HepG2 (cell line): ENCODE results near the gene HERC4. TPM values are rescaled to one million over a fixed set of nuclear protein-coding genes. Genes with fewer than 3 reads are reported as not detected.

Experiments
- ATAC-seq: fragments of 200-7000 bp; cut with Tn5 transposase; 3 replicates; pipeline ENCODE4 v1.9.1; 2020; ENCODE audit warnings: mild to moderate bottlenecking, moderate library complexity
- BruUV-seq: library from RNA; stranded (reverse); fragments of 400-500 nt; replicated peaks from 2 replicates; lab custom pipeline; 2021; lab: Mats Ljungman, UMichigan
- CTCF ChIA-PET: fragments of 300-600 bp; formaldehyde crosslinking; extraction: SDS; loops from one replicate; lab custom pipeline; 2021; ENCODE audit warnings: low total read pairs, inconsistent platforms, low intra/inter-chr PET ratio; lab: Yijun Ruan, JAX
- POLR2A ChIA-PET: fragments of 350-600 bp; sonication (Branson Sonifier 250); formaldehyde crosslinking; loops from one replicate; lab custom pipeline; 2020; ENCODE audit warnings: antibody characterized with exemption, inconsistent platforms; lab: Yijun Ruan, JAX
- DNase-seq: peaks from one replicate; pipeline ENCODE4 v3.0.0-alpha.2; 2015; ENCODE audit warnings: low spot score
- FAIRE-seq: peaks from 3 replicates; lab custom pipeline; 2011; peaks lifted over from hg19 to GRCh38; lab: Jason Lieb, UNC
- H2AFZ ChIP-seq: one replicate; pipeline ENCODE4 v1.6.1; 2011; ENCODE audit warnings: low read length, inconsistent platforms
- H3K27ac ChIP-seq: fragments of 300-600 bp; 3 replicates; pipeline ENCODE4 v1.8.0; 2011; ENCODE audit warnings: mixed run types, mild to moderate bottlenecking, mixed read lengths, low read length, inconsistent platforms; ENCODE audit not compliant: insufficient read depth; ENCODE audit errors: extremely low read length
- H3K27me3 ChIP-seq, 2 experiments: fragments of 200-600 bp in 1 of 2; 2 replicates in 1 of 2; 3 replicates in 1 of 2; pipeline versions ENCODE4 v1.6.0 to v1.8.0; 2011; ENCODE audit warnings: low read length in 2 of 2, mild to moderate bottlenecking in 2 of 2, moderate library complexity in 2 of 2, inconsistent platforms in 1 of 2; ENCODE audit not compliant: insufficient read depth in 2 of 2, control insufficient read depth in 1 of 2
- H3K36me3 ChIP-seq, 2 experiments: fragments of 200-600 bp in 1 of 2; replicated peaks in 1 of 2; 2 replicates in 1 of 2; 3 replicates in 1 of 2; pipeline versions ENCODE4 v1.5.1 to v1.8.0; 2011; ENCODE audit warnings: low read length in 2 of 2, inconsistent platforms in 1 of 2; ENCODE audit not compliant: insufficient read depth in 2 of 2, control insufficient read depth in 1 of 2
- H3K4me1 ChIP-seq: 2 replicates; pipeline ENCODE4 v1.5.1; 2012; ENCODE audit warnings: low read length, inconsistent platforms; ENCODE audit not compliant: insufficient read depth
- H3K4me2 ChIP-seq: 2 replicates; pipeline ENCODE4 v1.6.0; 2011; ENCODE audit warnings: low read depth, low read length, inconsistent platforms
- H3K4me3 ChIP-seq, 3 experiments: fragments of 200-600 bp in 1 of 3; sonication (generic), shearing (Covaris generic) in 1 of 3; replicated peaks in 1 of 3; 2 replicates each; pipeline ENCODE4 v1.5.1; 2011 to 2016; ENCODE audit warnings: low read length in 3 of 3, inconsistent platforms in 2 of 3, low read depth in 2 of 3, mild to moderate bottlenecking in 2 of 3, control low read depth in 1 of 3, mixed read lengths in 1 of 3; ENCODE audit not compliant: insufficient read depth in 1 of 3
- H3K79me2 ChIP-seq: one replicate; pipeline ENCODE4 v1.6.1; 2011; ENCODE audit warnings: low read length, inconsistent platforms; ENCODE audit not compliant: insufficient read depth
- H3K9ac ChIP-seq: 2 replicates; pipeline ENCODE4 v1.6.0; 2011; ENCODE audit warnings: mild to moderate bottlenecking, low read depth, low read length, inconsistent platforms; ENCODE audit not compliant: insufficient read depth
- H3K9me3 ChIP-seq: 2 replicates; pipeline ENCODE4 v1.5.1; 2012; ENCODE audit warnings: mild to moderate bottlenecking, low read length
- H4K20me1 ChIP-seq: 2 replicates; pipeline ENCODE4 v1.6.0; 2011; ENCODE audit warnings: inconsistent platforms, mild to moderate bottlenecking, low read length, moderate library complexity; ENCODE audit not compliant: insufficient read depth
- FIP1L1 ChIP-seq: fragments of 200-400 bp; formaldehyde crosslinking; IDR thresholded peaks from 2 replicates; pipeline ENCODE4 v1.6.1; 2018; ENCODE audit warnings: low read depth, mild to moderate bottlenecking, low read length, moderate library complexity, borderline replicate concordance; ENCODE audit not compliant: insufficient read depth
- RFX1 ChIP-seq: fragments of 450-650 bp; IDR thresholded peaks from 2 replicates; pipeline ENCODE4 v1.6.1; 2017
- ZNF121 ChIP-seq: sonication (generic); formaldehyde crosslinking; IDR thresholded peaks from 2 replicates; pipeline ENCODE4 v1.5.0; 2020; ENCODE audit warnings: mild to moderate bottlenecking, missing genetic modification reagents
- ZNF770 ChIP-seq: sonication (generic); formaldehyde crosslinking; IDR thresholded peaks from 2 replicates; pipeline ENCODE4 v1.5.0; 2020; ENCODE audit warnings: mild to moderate bottlenecking, missing genetic modification reagents
- WGBS: methylation state at CpG from one replicate; pipeline ENCODE4 v1.1.6; 2017; ENCODE audit warnings: low lambda C conversion rate; 5-methylcytosine and 5-hydroxymethylcytosine counted together
- in situ Hi-C: cut with HindIII; loops from 2 replicates; pipeline ENCODE4 v1.10.0; 2017; ENCODE audit warnings: low pct_unique_long_range_greater_than_20kb; ENCODE audit not compliant: extremely low pct_ligation_motif_present
- intact Hi-C: fragments of 100-400 bp; cut with micrococcal nuclease; formaldehyde crosslinking; loops from one replicate; pipeline ENCODE4 v1.10.0; 2022; ENCODE audit not compliant: unreplicated experiment
- polyA plus RNA-seq, 8 experiments: library from polyadenylated mRNA; depleted of rRNA in 3 of 8; stranded (reverse) in 7 of 8; unstranded in 1 of 8; fragments of >200 nt; fragmentation: Illumina TruSeq in 4 of 8; extraction: Trizol in 4 of 8; gene quantifications; 2 replicates each; pipeline versions ENCODE4 v1.2.1 to v1.2.3, GENCODE V29; 2011 to 2016; ENCODE audit warnings: low read depth in 4 of 8, missing spikeins in 1 of 8, mixed read lengths in 1 of 8; ENCODE audit not compliant: insufficient read depth in 1 of 8
- total RNA-seq, 5 experiments: library from RNA; depleted of rRNA; stranded (reverse); fragments of >200 nt; fragmentation: Illumina TruSeq; extraction: Trizol; gene quantifications; 2 replicates each; pipeline ENCODE4 v1.2.3, GENCODE V29; 2016; ENCODE audit warnings: low read depth in 1 of 5

The HERC4 gene
- total and polyA plus RNA-seq, 2 of the 13 experiments (the other 11 are each of a cell fraction or from before 2014, with no cell fraction given) = 9.8 to 20.2 TPM

DNA sequence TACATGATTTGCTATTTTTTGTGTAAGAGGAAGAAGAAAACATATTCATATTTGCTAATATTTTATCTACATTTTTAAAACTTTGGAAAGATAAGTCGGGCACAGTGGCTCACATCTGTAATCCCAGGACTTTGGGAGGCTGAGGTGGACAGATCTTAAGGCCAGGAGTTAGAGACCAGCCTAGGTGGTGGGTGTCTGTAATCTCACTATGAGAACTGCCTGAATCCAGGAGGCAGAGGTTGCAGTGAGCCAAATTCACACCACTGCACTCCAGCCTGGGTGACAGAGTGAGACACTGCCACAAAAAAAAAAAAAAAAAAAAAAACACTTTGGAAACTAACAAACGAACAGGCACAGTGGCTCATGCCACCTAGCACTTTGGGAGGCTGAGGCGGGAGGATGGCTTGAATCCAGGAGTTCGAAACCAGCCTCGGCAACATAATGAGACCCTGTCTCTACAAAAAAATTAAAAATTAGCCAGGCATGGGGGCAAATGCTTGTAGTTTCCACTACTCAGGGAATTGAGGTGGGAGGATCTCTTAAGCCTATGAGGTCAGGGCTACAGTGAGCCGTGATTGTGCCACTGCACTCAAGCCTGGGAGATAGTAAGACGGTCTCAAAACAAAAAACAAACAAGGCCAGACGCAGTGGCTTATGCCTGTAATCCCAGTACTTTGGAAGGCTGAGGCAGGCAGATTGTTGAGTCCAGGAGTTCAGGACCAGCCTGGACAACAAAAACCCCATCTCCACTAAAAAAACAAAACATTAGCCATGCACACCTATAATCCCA, 25.6 kb downstream of the HERC4 start (continued):
- no peak for TF ChIP-seq FIP1L1

DNA sequence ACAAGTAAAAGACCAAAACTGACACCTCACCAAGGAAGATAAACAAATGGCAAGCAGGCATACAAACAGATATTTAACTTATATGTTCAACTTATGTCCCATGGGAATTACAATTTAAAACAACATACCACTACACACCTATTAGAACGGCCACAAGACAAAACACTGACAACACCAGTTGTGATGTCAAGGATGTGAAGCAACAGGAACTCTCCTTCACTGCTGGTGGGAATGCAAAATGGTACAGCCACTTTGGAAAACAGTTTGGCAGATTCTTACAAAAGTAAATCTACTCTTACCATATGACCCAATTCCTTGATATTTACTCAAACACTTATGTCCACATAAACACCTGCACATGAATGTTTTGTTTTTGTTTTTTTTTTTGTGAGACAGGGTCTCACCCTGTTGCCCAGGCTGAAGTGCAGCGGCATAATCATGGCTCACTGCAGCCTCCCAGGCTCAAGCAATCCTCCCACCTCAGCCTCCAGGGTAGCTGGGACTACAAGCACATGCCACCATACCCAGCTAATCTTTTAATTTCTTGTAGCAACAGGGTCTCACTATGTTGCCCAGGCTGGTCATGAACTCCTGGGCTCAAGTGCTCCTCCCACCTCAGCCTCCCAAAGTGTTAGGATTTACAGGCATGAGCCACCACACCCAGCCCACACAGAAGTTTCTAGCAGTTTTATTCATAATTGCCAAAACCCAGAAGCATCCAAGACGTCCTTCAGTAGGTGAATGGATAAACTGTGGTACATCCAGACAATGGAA, 27.3 kb downstream of the HERC4 start:
- 89% methylated on average over 3 of the region's 3 CpGs for WGBS
- POLR2A ChIA-PET = no interaction called here
- intact Hi-C loops = no loop called here
- DNase-seq (no peak), ATAC-seq (no peak), FAIRE-seq (no peak)
- CTCF ChIA-PET = no interaction called here
- TF ChIP-seq ZNF121 (CRISPR knock-in tag) (peak; percentile 48), ZNF770 (CRISPR knock-in tag) (peak; percentile 70), RFX1 (no peak)
- Histone ChIP-seq H3K79me2 (no peaks in the 10 kb centered on the region), H3K27me3 (no peaks in the 10 kb centered on the region), H2AFZ (no peak overlapping the region), H3K4me1 (peaks cover 16% of the 10 kb centered on the region; the same call in 1 of the 2 replicates), H3K36me3 (no peaks in the 10 kb centered on the region; a peak in 1 of 5 replicates), H4K20me1 (no peaks in the 10 kb centered on the region), H3K9ac (no peak overlapping the region), H3K4me3 (no peak overlapping the region), H3K27ac (no peak overlapping the region), H3K4me2 (no peak overlapping the region), H3K9me3 (no peaks in the 10 kb centered on the region)
- in situ Hi-C loops = no loop called here
- BruUV-seq = no TSS peak
